ENCODE data around the gene EPG5.
"Not testable (repeated sequence)": the region's sequence is repeated elsewhere in the genome, so short reads cannot be mapped to it uniquely, and the experiment has no call there.

The EPG5 gene

DNA sequence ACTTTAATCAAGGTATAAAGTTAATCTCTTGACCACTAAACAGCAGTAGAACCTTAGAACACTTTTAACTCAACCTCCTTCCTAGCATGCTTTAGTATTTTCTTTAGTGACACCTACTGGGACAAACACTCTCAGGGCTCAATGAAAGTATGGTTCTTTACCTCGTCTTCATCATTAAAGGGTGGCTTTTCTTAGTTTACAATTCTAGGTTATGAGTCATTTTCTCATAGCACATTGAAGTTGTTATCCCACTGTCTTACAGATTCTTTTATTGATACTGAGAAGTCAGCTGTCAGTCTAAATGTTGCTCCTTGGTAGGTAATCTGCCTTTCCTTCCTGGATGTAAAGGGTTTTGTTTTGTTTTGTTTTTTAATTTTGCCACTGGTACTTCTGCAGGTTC lies 103.7 kb downstream of the EPG5 start:
- no peak for DNase-seq

DNA sequence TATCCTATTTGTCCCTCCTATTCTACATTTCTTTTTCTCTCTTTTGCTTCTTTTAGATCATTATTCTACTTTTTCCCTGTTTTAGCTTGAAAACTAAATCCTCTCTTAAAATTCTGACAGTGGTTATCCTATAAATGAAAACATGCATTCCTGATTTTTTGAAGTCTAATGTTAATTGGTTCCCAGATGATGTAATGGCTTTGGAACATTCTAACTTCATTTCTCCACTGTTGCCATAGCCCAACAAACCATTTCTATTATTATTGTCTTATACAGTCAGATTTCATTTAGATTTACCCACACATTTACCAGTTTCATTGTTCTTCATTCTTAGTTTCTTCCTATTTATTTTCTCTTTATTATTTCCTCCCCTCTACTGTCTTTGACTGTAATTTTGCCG lies 105.2 kb downstream of the EPG5 start:
- no peak for DNase-seq

DNA sequence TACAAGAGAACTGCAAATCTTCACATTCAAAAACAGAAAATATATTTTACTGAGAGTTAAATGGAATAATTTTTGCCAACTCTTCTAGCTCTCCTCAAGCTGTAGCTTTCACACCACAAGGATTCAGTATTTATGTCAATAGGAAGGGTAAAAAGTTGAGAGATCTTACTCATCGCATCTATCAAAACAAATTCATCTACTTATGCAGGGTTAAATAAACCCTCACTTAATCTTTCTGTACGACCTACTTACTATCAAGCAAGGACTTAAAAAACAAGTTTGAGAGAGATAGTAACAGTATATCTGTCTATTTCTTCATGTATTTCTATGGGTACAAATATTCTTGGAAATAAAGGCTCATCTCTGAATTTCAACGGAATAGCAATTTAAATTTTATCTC lies 106.2 kb downstream of the EPG5 start:
- no peak for DNase-seq

DNA sequence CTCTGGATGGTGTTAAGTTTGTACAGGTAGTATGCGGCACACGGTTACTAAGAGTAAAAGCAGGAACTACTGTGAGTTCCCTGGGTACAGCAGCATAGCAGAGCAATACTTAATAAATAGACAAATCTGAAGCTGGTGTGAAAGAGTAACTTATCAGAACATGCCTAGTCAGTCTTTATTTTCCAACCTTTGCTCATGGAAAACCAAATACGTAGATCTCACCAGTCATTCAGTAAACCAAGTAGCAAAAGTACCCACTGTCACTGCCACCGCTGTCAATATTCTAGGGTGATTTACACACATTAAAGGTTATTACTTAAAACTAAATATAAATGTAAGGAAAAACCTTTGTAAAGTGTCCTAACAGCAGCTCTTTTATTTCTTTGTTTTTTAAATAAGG lies 106.6 kb downstream of the EPG5 start:
- no peak for DNase-seq

DNA sequence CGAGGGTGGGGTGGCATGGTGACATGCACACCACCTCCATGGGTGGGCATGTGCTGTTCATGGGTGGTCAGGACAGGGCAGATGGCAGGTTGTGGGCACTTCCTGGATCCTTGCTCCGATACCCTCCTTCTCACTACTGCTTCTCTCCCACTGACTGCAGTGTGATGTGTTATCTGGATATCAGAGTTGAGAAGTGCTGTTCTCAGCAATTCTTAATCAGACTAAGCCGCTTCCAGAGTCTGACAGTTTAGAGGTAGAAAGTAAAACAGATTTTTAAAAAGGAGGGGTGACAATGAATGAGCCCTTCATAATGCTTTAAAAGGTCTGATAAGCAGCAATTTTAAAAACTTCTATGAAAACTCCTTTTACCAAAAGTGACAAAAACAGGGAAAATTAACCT lies 107.8 kb downstream of the EPG5 start:
- DNase-seq = no peak

DNA sequence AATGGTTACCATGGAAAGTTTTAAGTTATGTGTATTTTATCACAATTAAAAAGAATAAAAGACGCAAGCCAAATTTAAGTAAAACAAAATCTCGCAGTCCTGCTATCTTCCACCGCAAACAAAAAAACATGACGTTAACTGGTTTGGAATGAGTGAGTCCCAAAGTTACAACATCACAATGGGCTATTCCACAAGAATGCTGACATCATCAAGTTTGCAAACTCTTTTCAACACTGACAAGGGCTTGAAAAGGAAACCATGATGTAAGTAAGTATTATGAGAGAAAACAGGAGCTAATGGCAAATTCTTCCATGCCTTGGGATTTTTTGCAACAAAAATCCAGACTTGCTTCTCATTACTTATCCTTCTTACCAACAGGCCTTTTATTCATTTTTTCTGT lies 110.6 kb downstream of the EPG5 start:
- DNase-seq = no peak

DNA sequence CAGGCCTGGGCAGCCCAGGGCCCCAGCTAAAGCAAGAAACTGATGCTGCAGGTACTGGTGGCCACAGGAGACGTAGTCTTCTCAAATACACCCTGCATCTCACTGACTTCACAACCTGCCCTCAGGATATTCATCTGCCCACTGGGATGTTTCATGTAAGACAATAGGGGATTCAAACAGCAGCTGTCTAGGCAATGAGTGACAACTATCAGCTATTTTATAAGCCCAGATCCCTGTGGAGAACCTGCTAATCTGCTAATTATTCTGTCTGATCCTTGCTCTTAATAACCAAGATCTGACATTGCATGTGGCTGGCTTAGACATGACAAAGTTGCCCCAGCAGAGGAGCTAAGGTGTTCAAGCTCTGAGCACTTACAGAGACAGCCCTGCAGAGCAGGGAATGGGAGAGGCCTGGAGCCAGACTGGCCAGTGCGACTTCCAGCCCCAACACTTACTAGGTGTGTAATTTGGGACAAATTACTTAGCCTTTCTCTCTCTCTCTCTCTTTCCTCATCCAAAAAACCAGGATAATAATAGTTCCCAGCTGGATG lies 113.0 kb downstream of the EPG5 start:
- no peak for DNase-seq

DNA sequence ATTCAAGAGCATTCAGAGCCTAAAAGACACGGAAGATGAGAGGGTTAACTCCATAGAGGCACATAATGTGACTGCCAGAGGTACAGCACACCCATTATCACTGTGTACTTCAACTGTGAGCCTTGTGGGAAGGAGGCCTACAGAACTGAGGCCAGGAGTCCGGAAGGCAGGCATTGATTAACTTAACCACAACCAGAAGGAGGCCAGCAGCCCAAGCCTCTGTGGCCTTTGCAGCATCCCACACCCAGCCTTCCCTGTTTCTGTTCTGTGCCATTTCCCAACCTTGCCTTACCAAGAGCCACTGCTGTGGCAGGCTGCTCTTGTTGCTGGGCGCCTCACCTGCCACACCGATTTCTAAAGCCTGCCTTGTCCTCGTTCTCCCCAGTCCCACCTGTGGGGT lies 114.5 kb downstream of the EPG5 start:
- DNase-seq = no peak

DNA sequence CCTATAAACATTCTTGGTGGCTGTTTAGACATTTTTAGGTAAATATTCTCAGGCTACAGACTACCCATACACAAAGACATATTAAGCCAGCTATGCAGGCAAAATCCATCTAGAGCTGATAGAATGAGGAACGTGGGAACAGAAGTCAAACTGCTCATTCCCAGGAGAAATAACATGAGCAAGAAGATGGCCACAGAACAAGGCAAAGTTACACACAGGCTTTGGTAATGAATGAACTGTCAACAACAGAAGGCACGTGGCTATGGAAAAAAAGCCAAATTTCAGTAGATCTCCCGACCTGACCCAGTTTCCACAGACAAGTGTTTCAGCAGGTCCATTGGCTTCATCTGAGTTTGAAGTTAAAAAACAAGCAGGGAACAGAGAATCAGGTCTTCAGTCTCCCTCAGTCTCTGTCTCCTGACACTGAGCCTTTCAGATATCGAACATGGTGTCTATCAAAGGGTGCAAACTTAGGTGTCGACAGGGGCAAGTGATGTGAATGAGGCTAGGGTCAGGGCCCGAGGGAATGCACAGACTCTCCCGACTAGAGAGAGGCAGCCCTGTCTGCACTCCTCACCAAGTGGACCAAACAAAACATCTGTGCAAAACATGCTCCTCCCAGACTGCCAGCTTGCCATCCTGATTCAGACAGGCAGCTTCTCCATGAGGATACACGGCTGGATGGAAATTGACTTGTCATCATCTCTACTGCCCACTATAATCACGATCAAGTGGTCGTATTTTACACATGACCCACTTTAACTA lies 115.8 kb downstream of the EPG5 start:
- DNase-seq = no peak

DNA sequence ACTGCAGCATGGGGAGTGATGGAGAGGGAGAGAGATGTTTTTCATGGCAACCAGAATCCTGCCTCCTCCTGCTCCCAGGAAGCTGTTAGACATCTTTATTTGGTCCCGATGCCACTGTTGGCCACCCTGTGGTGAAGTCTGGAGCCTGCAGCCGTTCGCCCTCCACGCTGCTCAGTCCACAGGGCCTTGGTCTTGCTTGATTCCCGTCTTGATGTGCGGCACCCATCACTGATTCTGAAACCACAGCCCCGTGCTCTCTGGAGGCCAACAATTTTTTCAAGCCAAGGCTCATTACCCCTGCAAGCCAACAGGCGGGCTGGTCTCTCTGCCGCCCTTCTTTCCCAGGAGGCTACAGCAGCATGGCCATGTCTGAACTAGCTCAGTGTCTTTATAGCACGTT lies 117.1 kb downstream of the EPG5 start:
- no peak for DNase-seq

DNA sequence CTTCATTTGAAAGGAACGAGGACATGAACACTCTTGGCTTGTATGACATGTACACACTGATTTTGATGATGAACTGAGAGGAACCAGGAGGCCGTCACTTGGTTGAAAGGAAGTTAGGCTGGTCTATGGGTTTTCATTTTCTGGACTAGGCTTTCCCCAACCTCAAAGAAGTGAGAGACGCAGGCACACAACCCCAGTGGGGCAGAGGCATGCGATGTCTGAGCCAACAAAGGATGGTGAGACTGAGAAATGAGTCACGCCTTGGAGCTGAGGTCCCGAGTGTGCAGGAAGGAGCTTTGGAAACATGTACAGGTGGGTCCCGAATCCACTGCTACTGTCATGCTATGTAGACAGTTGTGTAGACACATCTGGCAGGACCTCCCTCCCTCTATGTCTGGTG lies 117.6 kb downstream of the EPG5 start:
- no peak for DNase-seq

DNA sequence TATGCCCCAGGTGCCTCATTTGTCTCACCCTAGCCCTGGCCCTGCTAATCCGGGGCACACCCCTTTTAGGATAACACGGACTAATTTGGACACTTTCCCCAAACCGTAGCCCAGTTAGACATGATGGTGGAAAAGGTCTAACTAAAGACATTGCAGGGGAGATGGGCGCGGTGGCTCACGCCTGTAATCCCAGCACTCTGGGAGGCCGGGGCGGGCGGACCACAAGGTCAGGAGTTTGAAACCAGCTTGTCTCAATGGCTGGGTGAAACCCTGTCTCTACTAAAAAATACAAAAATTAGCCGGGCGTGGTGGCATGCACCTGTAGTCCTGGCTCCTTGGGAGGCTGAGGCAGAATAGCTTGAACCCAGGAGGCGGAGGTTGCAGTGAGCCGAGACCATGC lies 118.5 kb downstream of the EPG5 start:
- DNase-seq = not testable (repeated sequence)

DNA sequence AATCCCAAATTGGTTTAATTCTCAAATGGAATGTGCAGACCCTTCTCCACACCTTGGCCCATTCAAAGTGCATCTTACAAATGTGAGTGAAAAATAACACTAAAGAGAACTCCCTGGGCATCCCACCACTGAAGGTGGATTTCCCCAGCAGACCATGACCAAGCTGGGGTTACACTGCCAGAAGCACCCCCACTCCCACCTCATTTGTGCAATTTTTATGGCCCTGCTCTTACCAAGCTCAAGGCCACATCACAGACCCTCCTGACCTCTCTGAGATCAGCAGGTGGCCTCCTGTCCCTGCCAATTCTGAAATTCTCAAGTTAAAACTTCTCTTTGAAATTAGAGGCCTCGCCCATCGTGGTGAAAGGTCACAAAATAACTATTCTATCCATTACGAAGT lies 120.0 kb downstream of the EPG5 start:
- DNase-seq = no peak

DNA sequence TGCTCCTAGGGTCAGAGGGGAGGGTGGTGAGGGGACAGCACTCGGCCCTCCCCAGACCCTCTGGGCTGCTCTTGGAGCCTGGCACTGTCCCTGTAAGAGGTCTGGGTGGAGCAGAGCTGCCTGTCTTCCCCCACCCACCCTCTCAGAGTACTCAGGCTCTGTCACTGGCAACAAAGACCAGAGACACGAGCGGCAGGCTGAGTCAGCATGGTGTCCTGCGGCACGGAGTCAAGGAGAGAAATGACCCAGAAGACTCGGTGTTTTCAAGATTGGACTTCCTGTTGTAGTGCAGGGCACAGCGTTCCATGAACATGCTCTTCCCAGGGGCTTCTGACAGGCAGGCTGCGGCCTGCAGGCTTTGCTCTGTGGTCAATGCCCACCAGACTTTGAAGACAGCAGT lies 121.7 kb downstream of the EPG5 start:
- DNase-seq = no peak

DNA sequence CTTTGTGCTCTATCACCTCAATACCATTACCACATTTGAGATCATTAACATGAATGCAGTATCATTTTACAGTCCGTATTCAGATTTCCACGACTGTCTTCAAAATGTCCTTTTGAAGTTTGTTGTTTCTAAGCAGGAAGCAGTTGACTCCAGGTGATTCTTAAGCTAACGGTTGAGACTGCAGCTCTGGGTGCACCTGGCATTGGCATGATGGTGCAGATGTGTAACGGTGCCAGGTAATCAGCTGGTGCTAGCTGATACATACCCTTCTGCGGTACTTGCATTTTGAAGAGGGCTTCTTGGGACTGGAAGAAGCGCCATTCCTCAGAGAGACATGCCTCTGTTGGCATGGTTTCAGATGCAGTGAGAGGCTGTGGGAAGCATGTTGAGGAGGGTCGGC lies 122.2 kb downstream of the EPG5 start:
- no peak for DNase-seq

DNA sequence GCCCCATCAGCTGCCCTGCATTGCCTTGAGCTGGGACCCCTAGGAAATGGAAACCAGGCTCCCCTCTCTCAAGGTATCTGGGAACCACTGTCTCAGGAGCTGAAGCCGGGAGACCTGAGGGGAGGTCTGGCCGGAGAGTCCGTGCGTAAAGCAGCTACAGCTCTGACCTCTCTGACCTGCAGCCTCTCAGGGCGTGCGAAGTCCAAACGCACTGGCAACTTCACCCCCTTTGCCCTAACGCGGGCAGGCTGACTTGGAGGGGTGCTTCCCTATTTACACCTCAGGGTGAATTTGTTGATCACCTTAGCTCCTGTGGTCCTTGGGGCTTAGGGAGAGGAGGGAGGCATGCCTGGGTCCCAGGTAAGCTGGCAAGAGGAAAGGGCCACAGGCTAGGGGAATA lies 124.1 kb downstream of the EPG5 start:
- no peak for DNase-seq

DNA sequence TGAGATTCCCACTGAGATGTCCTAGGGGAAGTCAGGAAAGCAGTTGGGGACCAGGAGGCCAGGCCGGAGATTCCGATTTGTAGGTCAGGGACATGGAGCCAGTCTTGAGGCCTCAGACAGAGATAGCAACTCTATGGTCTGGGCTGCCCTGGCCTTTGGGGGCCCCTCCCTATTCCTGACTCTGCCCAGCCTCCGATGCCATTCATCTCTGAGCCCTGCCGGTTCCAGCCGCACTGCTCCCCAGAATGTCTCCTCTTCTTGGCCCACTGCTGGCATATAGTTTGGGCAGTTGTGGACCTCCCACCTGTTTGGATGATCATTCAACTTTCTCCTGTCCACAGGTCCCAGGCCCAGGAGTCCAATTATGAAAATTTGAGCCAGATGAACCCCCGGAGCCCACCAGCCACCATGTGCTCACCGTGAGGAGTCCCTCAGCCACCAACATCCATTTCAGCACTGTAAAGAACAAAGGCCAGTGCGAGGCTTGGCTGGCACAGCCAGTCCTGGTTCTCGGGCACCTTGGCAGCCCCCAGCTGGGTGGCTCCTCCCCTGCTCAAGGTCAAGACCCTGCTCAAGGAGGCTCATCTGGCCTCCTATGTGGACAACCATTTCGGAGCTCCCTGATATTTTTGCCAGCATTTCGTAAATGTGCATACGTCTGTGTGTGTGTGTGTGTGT lies 125.2 kb downstream of the EPG5 start:
- no peak for DNase-seq

DNA sequence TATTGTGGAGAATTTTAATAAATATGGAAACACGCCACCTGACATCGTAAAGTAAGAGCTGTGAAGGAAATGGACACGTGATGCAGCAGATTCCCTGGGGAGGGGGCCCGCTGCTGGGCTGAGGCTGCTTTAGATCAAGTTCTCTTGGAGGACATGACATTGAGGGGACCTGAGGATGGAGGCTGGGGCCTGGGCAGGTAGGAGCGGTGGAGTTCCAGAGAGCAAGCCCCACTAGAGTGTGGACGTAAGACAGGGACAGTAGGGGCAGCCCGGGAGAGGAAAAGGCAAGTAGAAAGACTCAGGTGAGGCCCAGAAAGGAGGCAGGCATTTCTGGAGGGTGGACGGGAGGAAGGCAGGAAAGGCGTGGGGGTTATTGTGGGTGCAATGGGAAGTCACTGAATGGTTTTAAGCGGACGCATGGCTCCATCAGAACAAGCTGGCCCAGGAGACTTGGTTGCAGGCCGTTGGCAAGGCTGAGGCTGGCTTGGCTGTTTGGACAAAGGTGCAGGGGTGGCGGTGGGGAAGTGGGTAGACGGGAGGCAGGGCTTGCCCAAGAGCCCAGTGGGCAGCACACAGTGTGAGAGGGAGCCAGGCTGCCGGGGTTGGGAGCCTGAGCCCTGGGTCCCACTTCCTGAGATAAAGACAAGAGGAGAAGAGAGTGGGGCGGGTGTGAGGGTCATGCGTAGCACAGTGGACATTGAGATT lies 125.9 kb downstream of the EPG5 start:
- no peak for DNase-seq

DNA sequence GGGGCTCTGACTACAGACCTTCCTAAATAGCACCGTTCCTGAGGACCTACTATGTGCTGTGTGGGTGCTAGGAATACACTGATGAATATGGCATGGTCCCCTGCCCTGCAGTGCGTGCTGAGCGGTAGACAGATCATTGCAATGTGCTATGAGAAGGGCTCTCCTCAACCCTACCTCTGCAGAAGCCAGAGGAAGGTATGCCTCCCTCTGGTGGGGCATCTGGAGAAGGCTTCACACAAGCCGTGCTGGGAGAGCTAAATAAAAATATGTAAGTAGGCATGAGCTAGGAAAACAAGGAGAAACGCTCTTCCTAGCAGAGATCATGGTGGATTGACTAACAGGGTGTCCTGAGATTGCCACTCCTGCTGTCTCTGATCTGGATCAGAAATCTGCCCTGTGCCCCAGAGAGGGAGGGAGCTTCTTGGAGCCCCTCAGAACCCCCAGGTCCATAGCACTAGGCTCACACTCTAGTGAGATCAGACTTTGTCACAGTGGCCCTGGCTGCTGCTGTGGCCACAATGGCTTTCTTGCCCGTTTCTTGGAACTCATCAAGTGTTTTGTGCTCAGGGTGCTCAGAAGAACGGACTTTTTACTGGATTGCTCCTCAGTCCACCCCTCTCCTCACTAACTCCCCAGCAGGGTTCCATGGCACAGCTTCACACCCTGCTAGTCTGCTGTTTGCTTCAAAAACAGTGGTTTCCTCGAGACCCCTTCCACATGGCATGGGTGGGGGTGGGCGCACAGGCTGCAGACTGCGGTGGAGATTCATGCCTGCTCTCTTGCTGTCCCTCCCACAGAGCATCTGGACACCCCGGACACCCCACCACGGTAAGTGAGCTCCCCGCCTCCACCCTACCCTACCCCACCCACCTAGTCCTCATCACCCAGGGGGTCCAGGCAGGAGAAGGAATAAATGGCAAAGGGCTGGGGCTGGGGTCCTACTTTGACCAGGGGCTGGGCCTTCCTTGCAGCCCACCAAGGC lies 127.4 kb downstream of the EPG5 start:
- DNase-seq = peak; percentile 37

DNA sequence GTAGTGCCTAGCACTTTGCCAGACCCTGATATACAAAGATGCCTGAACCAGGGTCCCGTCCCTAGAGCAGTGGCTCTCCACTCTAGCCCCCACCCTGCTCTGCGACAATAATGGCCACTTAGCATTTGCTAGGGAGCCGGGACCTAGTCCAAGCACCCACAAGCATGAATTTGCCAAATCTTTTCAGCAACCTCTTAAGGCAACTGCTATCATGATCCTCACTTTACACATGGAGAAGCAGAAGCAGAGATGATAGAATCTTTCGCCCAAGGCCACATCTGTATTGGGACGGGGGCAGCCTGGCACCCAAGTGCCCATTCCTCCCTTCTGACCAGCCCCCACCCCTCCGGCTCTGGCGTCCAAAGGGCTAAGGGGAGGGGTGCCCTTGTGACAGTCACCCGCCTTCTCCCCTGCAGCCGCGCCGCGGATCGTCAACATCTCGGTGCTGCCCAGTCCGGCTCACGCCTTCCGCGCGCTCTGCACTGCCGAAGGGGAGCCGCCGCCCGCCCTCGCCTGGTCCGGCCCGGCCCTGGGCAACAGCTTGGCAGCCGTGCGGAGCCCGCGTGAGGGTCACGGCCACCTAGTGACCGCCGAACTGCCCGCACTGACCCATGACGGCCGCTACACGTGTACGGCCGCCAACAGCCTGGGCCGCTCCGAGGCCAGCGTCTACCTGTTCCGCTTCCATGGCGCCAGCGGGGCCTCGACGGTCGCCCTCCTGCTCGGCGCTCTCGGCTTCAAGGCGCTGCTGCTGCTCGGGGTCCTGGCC lies 128.6 kb downstream of the EPG5 start:
- DNase-seq = no peak

DNA sequence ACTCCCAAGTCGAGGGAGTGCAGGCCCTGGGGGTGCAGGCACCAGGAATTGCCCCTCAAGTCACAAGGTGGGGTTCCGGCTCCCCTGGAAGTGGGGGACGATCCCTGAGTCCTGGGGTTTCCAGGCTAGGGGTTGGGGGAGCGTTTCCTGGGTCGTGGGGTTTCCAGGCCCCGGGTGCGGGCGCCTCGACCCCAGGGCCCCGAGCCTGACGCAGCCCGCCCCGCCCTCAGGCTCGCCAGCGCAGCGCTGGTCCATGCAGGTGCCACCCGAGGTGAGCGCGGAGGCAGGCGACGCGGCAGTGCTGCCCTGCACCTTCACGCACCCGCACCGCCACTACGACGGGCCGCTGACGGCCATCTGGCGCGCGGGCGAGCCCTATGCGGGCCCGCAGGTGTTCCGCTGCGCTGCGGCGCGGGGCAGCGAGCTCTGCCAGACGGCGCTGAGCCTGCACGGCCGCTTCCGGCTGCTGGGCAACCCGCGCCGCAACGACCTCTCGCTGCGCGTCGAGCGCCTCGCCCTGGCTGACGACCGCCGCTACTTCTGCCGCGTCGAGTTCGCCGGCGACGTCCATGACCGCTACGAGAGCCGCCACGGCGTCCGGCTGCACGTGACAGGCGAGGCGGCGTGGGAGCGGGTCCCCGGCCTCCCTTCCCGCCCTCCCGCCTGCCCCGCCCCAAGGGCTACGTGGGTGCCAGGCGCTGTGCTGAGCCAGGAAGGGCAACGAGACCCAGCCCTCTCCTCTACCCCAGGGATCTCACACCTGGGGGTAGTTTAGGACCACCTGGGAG lies 129.7 kb downstream of the EPG5 start:
- DNase-seq = peak; percentile 40

Measured in CD4-positive, alpha-beta T cell treated with Interleukin-21 for 1 hour (primary cell).